ENCODE data around the gene XAB2.
"Not testable (repeated sequence)": the region's sequence is repeated elsewhere in the genome, so short reads cannot be mapped to it uniquely, and the experiment has no call there.

The XAB2 gene

DNA sequence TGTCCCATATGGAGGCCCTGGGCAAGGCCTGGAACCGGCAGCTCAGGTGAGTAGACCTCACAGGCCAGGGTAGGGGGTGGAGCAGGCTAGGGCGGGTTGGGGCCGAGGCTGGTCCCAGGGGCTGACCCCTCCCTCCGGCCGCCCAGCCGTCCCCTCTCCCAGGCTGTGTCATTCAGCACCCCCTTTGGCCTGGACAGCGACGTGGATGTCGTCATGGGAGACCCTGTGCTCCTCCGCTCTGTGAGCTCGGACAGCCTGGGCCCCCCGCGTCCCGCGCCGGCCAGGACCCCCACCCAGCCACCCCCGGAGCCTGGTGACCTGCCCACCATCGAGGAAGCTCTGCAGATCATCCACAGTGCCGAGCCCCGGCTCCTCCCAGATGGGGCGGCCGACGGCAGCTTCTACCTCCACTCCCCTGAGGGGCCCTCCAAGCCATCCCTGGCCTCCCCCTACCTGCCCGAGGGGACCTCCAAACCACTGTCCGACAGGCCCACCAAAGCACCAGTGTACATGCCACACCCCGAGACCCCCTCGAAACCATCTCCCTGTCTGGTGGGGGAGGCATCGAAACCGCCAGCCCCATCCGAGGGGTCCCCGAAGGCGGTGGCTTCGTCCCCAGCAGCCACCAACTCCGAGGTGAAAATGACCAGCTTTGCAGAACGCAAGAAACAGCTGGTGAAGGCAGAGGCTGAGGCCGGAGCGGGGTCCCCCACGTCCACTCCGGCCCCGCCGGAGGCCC is 17.6 kb downstream of the XAB2 start:
- no peak for DNase-seq (ENCODE audit: low read depth)

DNA sequence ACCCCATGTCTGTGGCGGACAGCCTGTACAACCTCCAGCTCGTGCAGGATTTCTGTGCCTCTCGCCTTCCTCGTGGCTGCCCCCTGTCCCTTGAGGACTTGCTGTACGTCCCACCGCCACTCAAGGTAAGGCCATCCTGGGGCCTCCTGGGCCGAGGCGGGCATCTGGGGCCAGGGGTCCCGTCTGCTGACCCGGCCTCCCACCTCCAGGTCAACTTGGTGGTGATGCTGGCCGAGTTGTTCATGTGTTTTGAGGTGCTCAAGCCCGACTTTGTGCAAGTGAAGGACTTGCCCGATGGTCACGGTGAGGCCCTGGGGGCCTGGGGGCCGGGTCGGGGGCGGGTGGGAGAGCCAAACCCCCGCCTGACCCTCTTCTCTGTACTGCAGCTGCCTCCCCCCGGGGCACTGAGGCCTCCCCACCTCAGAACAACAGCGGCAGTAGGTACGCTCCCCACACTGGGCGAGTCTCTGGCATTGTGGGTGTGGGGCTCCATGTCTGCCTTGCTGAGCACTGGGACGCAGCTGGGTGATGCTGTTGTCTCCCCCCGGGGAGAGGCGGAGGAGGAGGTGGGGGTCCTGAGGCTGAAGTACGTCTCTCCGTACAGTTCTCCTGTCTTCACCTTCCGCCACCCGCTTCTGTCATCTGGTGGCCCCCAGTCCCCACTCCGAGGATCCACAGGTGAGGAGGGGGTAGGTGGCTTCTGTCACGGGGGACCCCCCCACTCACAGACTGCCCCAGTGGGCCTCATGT is 18.7 kb downstream of the XAB2 start:
- no peak for DNase-seq (ENCODE audit: low read depth)

DNA sequence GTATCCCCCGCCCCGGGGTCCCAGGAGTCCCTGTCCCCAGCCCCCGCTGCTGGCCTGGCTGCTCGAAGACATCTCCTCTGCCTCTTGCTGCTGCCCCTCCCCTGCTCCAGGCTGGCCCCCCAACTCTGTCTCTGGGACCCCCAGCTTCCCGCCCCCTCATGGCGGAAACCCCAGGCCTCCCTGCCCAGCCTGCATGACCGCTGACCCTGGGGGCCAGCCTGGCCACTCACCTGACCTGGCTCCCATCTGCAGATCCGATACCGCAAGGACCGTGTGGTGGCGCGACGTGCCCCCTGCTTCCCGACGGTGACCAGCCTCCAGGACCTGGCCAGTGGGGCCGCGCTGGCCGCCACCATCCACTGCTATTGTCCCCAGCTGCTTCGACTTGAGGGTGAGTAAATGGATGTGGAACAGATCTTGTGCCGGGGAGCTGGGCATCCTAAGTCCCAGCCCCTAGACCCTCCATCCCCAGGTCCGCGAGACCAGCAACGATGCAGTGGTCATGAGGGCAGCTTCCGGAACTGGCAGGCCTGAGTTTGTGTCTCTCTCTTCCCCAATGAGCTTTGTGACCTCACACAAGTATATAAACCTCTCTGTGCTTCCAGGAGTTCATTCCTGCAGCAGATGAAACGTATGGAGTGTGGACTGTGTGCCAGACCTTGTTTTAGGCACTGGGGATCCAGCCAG is 21.3 kb downstream of the XAB2 start:
- DNase-seq (ENCODE audit: low read depth) = no peak

DNA sequence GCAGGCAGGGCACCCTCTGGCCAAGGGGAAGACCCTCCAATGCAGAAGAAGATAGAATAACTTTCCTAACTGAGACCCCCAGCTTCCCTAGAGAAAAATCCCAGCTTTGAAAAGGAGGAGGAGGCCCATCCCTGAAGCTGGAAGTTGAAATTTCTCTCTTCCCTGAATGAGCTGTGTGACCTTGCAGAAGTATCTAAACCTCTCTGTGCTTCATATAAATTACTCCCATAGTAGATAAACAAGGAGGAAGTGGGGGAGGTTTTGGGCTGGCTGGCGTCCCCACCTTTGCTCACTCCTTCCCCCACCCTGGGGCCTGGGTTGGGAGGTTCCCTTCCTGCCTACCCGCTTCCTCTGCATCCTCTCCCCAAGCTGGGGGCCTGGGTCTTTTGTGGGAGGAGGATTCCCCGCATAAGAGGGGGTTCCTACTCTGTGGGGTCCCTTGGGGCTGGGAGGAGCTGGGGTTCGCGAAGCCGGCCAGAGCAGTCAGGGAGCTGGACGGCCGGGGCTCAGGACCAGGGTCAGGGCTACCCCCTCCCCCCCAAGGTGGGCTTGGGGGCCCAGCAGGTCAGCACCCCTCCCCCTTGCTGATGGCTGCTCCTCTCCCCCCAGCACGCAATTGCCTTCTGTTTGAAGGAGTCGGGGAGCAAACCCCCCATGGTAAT is 22.0 kb downstream of the XAB2 start:
- DNase-seq (ENCODE audit: low read depth) = no peak

DNA sequence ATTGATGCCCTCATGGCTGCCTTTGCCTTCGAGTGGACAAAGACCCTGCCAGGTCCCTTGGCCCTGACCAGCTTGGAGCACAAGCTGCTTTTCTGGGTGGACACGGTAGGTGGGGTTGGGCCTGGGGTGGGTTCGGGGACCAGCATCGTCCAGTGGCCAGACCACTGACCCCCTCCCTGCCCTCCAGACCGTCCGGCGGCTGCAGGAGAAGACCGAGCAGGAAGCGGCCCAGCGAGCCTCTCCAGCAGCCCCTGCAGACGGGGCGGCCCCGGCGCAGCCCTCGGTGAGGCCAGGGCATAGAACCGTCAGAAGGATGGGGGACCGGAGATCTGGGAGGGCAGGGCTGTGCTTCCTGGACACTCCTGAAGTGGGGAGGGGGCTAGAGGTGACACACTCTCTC is 23.1 kb downstream of the XAB2 start:
- no peak for DNase-seq (ENCODE audit: low read depth)

DNA sequence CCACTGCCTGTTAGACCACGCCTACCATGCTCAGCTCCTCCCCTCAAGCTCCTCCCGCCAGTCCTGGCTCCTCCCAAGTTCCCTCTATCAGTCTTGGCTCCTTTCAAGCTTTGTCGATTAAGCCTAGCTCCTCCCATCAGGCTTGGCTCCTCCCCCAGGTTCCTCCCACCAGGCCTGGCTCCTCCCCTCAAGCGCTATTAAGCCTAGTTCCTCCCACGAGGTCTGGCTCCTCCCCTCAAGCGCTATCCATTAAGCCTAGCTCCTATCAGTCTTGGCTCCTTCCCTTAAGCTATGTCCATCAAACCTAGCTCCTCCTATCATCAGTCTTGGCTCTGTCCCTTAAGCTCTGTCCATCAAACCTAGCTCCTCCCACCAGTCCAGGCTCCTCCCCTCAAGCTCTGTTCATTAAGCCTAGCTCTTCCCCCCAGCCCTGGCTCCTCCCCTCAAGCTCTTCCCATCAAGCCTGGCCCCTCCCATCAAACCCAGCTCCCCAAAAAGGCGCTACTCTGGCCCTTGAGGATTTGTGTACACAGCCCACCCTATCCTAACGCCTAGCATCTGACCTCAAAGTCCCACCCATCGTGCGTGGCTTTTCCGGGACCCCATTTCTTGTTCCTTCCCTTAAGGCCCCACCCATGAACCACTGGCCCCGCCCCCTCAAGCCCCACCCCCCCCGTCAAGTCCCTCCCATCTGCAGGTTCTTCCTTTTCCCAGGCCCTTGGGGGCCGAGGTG is 23.7 kb downstream of the XAB2 start:
- DNase-seq (ENCODE audit: low read depth) = no peak

DNA sequence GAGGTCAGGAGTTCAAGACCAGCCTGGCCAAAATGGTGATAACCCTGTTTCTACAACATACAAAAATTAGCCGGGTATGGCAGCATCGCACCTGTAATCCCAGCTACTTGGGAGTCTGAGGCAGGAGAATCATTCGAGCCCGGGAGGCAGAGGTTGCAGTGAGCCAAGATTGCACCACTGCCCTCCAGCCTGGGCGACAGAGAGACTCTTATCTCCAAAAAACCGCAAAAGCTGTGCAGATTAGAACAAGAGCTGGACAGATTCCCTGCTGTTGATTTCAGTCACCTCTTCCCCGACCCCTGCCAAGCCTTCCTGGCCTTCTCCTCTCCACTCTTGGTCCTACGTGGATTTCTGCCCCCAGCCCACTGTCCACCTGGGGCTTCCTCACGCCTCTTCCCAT is 25.4 kb downstream of the XAB2 start:
- no peak for DNase-seq (ENCODE audit: low read depth)

DNA sequence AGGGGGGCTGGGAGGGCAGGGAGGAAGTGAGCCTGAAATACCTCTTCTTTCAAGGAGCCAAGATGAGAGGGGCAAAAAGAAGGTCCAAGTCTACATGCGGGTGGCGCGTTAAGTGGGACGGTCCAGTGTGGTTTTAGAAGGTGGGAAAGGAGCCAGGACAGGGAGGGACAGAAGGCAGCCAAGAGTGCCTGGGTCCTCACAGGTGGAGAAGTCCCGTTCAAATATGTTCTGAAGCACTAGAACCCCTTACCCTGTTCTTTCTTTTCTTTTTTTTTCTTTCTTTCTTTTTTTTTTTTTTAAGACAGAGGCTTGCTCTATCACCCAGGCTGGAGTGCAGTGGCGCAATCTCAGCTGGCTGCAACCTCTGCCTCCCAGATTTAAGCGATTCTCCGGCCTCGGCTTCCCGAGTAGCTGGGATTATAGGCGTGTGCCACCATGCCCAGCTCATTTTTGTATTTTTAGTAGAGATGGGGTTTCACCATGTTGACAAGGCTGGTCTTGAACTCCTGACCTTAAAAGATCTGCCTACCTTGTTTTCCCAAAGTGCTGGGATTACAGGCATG is 26.3 kb downstream of the XAB2 start:
- DNase-seq (ENCODE audit: low read depth) = no peak

DNA sequence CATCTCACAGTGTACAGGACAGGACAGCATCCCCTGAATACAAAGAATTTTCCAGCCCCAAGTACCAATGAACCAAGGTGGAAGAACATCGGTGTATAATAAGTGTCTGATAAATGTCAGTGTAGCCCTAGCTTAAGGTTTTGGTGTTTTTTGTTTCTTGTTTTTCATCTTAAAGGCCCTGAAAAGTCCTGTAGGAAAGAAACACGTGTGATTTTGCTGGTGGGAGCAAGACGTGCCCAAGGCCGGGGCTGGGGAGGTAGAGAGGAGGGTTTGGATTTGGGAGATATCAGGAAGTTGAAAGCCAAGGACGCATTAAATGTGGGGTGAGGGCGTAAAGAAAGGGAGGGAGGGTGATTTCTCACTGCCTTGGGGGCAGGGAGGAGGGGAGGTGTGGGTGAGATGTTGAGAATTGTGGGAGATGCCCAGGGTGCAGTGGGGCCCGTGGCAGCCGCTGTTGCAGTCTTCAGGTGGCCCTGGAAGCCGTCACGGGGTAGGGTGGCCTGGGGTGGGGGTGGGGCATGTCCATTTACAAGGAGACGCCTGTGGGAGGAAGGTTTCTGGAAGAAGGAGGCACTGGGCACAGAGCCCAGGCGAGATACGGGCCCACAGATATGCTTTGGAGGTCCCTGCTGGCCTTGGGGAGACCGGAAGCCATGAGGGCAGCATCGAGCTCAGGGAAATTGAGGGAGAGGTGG is 27.0 kb downstream of the XAB2 start:
- DNase-seq (ENCODE audit: low read depth) = no peak

DNA sequence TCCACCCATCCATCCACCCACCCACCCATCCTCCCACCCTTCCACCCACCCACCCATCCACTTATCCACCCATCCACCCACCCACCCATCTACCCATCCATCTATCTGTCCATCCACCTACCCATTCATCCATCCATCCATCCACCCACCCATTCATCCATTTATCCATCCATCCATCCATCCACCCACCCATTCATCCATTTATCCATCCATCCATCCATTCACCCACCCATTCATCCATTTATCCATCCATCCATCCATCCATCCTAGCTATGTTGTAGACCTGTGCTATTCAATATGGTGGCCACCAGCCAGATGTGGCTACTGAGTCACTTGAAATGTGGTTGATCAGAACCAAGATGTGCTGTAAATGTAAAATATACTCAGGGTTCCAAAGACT is 28.6 kb downstream of the XAB2 start:
- DNase-seq (ENCODE audit: low read depth) = no peak

DNA sequence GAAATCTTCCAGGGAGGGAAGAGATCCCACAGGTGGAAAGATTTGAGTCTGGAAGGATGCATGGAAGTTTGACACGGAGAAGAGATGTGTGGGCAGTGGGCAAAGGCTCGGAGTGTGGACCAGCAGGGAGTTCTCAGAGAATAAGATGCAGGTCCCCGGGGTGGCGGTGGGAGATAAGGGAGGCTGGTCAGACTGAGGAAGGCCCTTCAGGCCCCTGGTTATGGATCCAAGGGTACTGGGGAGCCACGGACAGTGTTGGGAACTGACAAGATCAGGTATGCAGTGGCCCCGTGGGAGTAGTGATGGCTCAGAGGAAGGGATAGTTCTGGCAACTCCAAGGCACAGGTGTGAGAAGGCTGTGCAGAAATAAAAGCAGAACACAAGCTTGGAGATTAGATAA is 31.2 kb downstream of the XAB2 start:
- no peak for DNase-seq (ENCODE audit: low read depth)

DNA sequence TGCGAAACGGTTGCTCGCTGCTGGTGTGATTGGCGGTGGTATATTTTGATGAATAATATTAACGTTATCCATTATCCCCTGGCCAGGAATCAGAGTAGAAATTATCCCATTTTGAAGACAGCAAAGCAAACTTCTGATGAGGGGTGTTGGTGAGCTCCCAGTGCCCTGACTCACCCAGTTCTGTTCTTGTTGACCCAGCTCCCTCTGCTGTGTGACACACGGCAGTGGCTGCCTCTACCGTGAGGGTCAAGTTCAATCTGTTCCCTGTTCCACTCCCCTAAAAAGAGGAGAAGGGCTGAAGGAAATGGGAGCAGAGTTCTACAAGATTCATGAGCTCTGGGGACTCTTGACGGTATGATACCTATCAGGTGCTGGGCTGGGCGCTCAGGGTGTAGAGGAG is 31.7 kb downstream of the XAB2 start:
- DNase-seq (ENCODE audit: low read depth) = no peak

DNA sequence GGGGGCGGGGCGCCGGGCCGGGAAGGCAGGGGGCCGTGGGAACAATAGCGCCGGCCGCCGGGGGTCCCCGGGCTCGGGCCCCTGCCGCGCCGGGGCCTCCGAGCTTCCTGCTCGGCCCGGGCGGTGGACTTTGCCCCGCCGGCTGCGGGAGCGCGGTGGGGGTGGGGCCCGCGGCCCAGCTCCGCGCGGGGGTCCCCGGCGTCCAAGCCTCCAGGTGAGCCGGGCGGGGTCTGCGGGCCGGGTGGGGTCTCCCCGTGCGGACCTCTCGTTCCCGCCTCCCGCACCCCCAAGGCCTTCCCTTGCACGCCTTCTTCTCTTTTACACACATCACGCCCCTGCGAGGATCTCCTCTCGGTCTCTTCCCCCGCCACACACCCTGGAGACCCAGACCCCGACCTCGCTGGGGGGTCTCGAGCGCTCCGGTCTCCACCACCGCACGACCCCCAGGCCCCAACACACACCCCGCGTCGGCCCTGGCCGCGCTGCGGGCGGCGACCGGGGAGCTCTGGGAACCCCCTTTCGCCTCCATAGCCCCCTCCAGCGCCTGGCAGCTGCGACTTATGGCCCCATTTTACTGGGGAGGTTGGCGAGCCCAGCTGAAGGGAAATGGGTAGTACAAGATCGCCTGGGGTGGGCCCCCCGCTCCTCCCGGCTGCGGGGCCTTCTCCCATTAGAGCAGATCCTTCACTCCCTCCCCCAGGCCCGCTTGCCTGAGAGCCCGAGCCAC is 33.0 kb downstream of the XAB2 start:
- DNase-seq (ENCODE audit: low read depth) = no peak

DNA sequence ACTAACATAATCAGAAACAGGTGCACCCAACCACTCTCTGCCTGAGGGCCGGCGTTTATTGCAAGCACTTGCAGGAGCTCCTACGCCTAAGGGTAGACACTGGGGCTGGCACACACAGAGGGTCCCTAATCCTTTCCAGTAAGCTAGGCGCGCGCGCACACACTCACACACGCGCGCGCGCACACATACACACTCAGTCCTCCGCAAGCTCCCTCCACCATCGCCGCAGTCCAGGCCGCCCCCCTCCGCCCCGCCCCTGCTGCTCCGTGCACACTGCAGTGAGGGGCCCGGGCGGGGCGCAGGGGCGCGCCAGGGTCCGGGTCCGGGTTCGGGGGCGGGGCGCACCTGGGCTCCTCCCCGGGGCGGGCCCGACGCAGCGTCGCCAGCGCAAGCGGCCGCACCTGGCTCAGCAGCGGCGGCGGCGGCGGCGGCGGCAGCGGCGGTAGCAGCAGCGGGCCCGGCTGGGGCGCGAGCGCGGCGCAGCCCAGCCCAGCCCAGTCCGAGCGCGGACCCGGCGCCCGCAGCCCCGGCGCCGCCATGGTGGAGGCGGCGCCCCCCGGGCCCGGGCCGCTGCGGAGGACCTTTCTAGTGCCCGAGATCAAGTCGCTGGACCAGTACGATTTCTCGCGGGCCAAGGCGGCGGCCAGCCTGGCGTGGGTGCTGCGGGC is 33.7 kb downstream of the XAB2 start, which contains the start of gene CAMSAP3:
Gene CAMSAP3, plus strand, starts transcription at position 398 of the 668 bp plus-strand sequence. Its CDS starts 140 bp downstream, at position 538.
- DNase-seq (ENCODE audit: low read depth) = peak; percentile 24

DNA sequence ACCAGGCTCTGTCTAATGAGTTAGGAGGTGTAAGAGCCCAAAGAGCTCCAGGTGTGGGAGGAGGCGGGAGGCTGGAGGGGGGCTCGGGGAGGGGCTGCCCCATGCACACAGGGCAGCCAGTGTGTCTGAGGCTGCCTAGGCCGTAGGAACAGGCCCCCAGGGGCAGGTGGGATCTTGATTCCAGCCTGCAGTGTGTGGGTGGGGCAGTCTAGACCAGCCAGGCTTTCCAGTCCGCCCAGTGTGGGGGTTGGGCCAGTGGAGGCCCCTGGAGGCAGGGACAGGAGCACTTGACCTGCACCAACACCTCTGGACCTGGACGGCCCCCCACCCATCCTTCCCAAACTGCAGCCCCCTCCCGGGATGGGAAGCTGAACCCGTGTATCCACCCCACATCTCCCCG is 39.1 kb downstream of the XAB2 start:
- DNase-seq (ENCODE audit: low read depth) = no peak

DNA sequence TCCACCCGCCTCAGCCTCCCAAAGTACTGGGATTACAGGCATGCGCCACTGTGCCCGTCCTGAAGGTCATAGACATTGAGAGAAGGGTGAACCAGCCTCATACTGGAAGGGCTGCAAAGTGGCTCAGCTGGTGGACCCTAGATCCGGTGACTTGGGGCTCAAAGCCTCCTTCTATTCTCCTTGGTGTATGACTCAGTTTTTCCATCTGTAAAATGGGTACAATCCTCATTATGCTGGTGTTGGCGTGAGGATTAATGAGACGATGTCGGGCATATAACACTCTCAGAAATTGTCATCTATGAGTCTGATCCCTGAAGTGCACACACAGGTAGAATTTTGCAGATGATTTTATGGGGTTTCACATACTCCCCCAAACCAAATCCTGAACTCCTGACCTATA is 39.5 kb downstream of the XAB2 start:
- no peak for DNase-seq (ENCODE audit: low read depth)

DNA sequence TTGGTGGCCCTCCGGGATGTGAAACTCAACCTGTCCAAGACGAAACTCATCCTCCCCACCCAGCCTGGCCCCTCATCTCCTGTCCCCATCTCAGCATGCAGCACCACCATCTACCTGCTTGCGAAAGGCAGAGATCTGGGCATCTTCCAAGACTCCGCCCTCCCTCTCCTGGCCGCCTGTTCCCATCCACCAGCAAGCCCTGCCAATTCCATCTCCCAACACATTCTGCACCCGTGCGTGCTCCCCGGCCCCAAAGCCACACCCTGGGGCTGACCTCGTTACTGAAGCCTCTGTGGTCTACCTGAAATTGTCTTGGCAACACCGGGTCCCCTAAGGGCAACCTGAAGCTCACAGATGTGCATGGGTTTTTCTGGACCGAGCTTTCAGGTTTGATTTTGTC is 46.9 kb downstream of the XAB2 start:
- no peak for DNase-seq (ENCODE audit: low read depth)

DNA sequence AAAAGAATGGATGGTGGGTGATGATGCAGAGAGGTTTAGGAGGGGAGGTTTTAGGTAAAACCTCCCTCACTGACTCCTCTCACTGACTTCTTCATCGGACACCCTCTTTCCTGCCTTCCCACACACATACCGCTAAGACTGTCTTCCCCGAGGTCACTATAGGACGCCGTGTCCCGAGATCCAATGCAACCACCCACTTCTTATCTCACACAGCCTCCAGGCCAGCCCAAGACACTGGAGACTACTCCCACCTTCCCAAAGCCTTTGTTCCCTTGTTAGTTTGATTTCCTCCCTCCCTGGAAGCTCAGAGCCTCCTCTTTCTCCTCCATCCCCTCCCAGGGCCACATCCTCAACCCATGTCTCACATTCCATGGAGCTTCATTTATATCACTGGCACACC is 50.2 kb downstream of the XAB2 start:
- no peak for DNase-seq (ENCODE audit: low read depth)

DNA sequence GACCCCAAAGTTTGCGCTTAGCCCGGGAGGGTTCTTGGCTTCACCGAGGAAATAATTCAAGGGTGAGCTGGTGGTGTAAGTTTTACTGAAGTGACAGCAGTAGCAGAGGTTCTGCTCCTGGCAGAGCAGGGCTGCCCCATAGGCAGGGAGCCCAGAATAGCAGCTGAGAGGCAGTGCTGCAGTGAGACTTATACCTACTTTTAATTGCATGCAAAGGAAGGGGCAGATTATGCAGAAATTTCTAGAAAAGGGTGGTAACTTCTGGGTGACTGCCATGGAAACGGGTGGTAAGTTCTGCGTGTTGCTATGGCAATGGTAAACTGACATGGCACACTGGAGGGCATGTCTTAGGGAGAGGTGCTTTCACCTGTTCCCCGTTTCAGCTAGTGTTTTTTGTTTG is 51.2 kb downstream of the XAB2 start:
- DNase-seq (ENCODE audit: low read depth) = no peak

DNA sequence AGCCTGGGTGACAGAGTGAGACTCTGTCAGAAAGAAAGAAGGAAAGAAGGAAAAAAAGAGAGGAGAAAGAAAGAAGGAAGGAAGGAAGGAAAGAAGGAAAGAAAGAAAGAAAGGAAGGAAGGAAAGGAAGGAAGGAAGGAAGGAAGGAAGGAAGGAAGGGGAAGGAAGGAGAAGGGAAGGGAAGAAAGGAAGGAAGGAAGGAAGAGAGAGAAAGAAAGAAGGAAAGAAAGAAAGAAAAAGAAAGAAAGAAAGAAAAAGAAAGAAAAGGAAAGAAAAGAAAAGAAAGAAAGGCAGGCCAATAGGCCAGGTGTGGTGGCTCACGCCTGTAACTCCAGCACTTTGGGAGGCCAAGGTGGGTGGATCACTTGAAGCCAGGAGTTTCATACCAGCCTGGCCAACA is 51.9 kb downstream of the XAB2 start:
- DNase-seq (ENCODE audit: low read depth) = not testable (repeated sequence)

Measured in activated T-helper 9 cell treated with anti-CD3 and anti-CD28 coated beads, Interleukin-2, amount 50 U/mL, for 16 hours (primary cell).